Cardiac septum (tissue), 1 donor: ENCODE results near the gene BMF. TPM values are rescaled to one million over a fixed set of nuclear protein-coding genes. Genes with fewer than 3 reads are reported as not detected.
A peak's percentile ranks its signal among the peaks of the same experiment; 100 is the strongest.
"Not testable (repeated sequence)": the region's sequence is repeated elsewhere in the genome, so short reads cannot be mapped to it uniquely, and the experiment has no call there.

Source experiments
- DNase-seq: peaks from one replicate; pipeline ENCODE4 v3.0.0-alpha.2; 2020; ENCODE audit warnings: low spot score
- intact Hi-C: fragments of 100-400 bp; cut with DNase I; formaldehyde crosslinking; loops from one replicate; pipeline ENCODE4 v1.14.0; 2022
- long read RNA-seq: library from polyadenylated mRNA; unstranded; transcript quantifications from one replicate; pipeline ENCODE4 v2.0.0, GENCODE V29; 2021
- total RNA-seq: library from RNA; stranded (reverse); fragmentation: NEBNext Ultra II Directional; extraction: Animal tissue kit (Norgen Biotek cat#: 25700); gene quantifications from one replicate; pipeline ENCODE4 v1.2.1, GENCODE V29; 2021
- donor health status: DM: no; HTN: no; CAD: no.

The BMF gene, protein sequence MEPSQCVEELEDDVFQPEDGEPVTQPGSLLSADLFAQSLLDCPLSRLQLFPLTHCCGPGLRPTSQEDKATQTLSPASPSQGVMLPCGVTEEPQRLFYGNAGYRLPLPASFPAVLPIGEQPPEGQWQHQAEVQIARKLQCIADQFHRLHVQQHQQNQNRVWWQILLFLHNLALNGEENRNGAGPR
- 1.1 TPM for total RNA-seq
- long read RNA-seq: 0 reads

DNA sequence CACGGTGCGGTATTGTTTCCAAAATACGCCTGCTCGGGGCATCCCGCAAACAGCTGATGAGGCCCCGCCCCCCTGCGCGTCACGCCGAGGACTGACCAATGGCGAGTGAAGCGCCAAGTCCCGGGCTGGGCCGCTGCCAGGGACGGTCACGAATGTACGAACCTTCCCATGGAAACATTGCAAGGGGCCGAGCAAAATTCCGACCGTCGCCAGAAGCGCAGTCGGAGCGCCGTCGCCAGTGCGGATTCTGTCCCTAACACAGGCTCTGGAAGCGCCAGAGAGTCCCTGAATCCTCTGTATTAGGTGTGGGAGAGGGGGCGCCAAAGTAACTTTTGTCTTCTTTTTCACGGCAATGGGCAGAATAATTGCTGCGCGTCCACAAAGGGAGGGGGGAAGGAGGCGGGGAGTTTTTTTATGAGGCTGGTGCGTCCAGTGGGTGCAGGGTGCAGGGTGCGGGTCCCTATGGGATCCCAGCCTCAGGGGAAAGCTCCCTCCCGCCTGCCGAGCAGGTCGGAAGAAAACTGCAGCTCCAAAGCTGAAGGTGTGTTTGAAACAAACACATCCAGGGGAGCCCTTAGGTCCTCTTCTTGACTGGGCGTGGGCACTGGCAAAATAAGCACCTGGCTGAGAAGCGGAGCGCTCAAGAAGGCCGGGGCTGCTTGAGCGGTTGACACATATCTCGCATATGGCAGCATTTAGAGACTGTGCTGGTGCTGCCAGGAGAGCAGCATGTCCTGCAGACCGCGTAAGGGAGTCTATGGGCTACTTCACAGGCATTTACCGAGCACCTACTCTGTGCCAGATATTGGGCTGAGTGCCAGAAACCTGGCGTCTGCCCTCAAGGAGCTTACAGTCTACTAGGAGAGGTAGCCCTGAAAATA lies at the start of gene BMF:
Gene BMF (minus strand): TSS at position 25 of the 881 bp plus-strand sequence. CDS start 2,793 bp downstream, outside the sequence.
- intact Hi-C loops: loop anchor here (2.0 kb wide), 1 partner anchor 64 kb away; no protein-coding TSS in a partner anchor
- peak; percentile 100 for DNase-seq

DNA sequence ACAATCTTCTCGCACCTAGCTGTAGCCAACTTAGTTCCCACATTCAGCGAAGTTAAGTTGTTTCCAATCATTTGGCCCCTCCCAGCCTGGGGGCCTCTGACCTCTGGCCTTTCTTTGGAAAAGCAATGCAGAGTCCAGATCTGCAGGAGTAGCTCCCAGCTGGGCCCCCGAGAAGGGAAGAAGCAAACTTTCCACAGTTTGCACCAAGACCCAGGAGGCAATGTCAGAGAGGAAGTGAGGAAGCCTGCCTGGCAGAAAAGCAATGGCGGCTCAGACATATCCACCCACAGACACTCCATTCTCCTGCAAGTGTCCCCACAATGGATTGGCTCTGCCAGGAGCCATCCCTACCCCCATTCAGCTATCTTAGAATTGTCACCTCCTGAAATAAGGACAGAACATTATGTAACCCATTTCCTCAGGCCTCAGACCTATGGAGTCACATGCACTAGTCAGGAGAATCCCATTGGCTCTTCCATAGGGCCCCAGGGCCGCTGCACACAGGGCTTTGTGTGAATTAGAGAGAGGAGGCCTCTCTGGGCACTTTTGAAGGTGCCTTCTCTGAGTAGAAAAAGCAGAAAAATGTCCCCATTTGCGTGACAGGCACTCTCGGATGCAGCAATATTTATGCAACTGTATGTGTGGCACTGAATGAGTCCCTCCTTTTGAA lies 49.2 kb upstream of the BMF start:
- intact Hi-C loops: no loop called here
- DNase-seq: no peak

DNA sequence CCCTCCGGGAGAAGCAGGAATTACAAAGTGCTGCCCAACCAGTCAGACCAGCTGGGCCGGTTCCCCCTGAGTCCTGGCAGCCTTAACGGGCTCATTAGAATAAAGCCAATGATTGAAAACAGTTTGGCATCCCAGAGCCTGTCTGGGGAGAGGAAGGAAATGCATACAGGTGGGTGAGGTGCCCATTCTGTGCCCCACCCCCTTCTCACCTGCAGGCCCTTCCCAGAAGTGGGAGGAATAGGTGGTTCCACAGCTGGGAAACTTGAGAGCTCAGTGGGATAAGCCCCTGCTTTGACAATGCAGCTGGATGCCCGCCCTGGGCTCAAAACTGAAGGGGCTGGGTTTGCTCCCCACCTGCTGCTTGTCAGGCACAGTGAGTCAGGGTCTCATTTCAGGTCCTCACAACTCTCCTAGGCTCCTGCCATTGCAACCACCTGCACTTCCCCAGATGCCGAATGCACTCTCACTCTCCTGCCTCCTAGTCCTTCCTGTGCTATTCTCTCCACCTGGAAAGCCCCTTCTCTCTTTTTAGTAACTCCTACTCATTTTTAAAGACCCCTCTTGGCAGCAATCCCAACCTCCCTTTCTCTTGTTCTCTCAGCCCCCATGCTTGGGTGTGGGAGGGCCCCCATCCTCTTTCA lies 46.7 kb upstream of the BMF start:
- DNase-seq: no peak
- intact Hi-C loops: no loop called here

DNA sequence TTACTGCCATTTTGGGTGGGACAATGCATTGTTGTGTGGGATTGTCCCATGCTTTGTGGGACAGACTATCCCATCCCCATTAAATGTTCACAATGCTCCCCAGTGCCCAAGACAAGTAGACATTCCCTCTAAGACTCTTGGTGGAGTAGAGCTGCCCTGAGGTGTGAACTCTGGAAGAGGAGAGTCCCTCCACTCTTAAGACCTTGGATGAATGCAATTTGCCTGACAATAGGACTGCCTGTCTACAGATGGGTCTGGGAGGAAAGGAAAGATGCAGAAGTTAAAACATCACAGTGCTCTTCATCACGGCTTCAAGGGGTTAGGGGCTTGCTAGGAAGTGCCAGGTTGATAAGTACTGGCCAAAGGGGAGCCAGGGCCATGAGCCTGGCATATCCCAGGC lies 46.1 kb upstream of the BMF start:
- intact Hi-C loops, DNase-seq: not testable (repeated sequence)

DNA sequence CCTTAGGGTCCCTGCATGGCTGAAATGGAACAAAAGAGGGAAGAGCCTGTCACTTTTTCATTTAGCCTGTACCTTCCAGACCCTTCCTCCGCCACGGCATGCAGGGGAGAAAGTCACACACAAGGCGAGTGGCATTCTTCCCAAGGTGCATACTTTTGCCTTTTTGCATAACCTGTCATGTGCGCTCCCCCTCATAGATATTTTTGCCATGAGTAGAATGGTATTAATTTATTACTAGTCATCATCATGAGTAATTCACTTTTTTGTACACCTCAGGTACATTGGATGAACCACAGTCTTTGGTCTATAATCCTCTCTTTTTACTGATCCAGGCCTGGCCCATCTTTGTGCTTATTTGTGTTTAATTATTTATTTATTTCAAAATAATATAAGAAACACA lies 43.3 kb upstream of the BMF start:
- DNase-seq: no peak
- intact Hi-C loops: no loop called here

DNA sequence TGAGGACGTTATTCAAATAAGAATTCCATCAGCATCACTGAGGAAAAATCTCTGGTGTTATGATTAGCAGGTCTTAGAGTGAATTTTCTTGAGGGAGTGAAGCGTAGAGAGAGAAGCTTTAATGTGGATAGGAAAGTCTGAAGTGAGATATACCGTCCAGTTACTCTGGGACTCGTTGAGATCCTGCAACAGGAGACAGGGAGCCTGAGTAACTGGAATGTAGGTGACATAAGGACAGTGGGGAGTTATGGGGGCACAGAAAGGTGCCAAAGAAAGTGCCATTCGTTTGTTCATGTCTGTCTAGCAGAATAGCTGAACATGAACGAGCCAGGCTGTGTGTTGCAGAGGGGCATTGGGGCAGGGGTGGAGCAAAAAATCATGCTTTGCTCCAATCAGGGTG lies 42.8 kb upstream of the BMF start:
- intact Hi-C loops: no loop called here
- DNase-seq: no peak

DNA sequence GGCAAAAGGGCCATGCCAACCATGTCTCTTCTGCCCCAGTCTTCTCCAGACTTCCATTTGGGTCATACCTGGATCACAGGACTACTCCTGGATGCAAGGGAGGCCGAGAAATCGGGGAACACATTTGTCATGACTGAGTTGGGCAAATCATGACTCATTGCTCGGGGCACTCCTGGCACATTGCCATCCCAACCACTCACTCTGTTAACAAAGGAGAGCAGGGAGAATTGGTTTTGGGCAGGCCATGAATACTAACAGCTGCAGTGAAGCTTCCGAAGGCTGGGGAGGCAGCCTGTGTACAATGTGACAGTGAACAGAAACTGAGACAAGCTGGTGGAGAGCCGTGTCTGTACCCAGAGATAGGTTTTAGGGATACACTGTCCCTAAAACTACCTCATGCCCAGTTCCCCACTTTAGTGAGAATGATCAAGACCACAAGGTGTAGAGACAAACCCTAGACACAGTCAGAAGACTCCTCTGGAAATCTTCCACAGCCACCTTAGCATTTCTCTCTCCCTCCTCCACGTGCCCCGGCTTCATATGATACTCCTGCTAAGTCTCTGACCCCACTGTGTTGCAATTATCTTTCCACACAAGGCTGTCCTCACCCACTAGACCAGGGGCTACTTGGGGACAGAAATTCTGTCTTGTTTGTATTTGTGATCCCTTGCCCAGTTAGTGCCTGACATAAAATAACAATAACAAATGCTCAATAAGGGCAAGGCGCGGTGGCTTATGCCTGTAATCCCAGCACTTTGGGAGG lies 41.7 kb upstream of the BMF start:
- no peak for DNase-seq
- intact Hi-C loops: no loop called here

DNA sequence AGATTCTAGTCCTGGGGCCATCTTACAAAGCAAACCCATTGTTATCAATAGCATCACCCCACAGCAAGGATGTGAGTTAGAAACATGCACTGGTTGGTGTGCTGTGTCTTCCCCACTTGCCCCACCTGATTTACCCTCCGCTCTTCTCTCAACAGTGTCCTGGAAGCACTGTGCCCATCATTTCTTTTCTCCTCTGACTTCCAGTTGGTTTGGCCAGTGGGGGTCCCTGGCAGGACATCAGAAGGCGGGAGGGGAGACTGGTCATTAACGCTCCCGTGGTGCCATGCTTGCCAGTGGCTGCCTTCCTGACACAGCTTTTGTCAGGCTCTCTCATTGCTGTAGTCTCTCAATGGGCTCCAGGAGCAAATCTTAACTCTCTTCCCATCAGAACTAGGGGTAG lies 40.7 kb upstream of the BMF start:
- no peak for DNase-seq
- intact Hi-C loops: no loop called here

DNA sequence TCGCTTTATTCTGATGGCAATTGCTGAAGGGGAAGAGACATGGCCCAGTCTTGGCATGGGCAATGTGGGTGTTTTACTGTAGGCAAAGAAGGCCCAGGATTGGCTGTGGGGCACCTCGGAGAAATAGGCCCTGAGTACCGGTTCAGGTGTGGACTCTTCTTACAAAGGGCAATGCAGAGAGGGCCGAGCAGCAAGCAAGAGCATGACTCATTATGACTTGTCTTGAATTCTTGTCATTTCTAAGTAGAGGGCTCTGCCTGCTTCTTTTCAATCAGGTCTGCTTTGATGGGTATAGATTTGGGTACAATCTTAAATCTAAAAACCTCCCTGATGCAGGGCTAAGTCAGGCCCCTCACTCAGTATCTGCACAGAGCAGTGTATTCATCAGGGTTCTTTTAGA lies 37.4 kb upstream of the BMF start:
- intact Hi-C loops: no loop called here
- DNase-seq: no peak

DNA sequence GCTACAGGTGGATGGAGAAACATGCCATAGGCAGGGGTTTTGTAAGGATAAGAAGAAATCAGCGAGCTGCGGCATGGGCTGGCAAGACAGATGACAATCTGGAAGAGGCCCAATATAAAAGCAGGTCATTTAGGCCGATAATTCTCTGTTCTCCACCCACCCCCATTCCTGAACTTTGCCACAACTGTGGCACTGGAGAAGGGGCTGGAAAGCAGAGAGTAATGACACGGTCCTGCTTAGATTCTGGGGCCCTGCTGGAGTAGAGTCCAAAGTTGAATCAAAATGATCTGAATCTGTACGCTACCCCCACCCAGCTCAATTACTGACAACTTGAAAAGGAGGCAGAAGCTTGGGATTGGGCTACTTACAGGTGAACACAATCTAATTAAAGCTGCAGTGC lies 33.7 kb upstream of the BMF start:
- DNase-seq: no peak
- intact Hi-C loops: no loop called here

DNA sequence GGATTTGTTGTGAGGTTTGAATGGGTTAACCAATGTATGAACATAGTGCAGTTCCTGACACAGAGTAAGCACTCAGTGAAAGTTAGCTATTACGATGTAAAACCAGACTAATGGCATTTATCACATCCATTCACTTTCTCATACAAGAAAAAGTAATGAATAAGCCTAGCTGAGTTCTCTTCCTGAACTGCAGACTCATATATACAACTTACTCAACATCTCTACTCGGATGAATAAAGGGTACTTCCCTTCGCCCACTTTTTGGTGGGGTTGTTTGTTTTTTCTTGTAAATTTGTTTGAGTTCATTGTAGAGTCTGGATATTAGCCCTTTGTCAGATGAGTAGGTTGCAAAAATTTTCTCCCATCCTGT lies 29.5 kb upstream of the BMF start:
- intact Hi-C loops, DNase-seq: not testable (repeated sequence)

DNA sequence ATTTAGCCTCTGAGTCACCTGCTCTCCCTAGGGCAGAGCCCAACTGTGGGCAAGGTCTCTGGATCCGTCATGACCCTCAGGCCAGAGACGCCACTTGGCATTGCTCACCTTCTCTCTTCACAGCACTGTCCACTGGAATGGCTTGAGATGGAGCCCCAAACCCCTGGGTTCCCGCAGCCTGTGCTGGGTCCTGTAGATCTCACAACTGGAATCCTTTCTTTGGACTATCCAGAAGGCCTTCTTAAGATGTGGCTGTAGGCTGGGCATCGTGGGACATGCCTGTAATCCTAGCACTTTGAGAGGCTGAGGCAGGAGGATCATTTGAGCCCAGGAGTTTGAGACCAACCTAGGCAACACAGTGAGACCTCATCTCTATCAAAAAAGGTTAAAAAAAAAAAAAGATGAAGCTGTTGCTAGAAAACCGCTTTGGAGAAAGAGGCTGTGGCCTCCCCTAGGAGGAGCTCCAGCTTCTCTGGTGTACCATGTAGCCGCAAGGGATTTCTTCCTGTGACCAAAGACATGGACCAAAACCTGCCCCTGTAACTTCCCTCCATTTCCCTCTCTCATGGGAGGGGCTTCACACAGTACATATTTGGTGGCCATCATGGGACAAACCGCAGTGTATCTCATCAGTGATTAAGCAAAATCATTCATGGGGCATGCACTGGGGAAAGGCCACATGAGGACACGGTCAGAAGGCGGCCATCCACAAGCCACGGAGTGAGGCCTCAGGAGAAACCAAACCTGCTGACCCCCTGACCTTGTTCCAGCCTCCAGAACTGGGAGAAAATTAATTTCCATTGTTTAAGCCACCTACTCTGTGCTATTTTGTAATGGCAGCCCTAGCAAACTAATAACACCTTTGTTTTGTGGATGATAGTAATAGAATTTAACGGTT lies 28.9 kb upstream of the BMF start:
- intact Hi-C loops: no loop called here
- no peak for DNase-seq

DNA sequence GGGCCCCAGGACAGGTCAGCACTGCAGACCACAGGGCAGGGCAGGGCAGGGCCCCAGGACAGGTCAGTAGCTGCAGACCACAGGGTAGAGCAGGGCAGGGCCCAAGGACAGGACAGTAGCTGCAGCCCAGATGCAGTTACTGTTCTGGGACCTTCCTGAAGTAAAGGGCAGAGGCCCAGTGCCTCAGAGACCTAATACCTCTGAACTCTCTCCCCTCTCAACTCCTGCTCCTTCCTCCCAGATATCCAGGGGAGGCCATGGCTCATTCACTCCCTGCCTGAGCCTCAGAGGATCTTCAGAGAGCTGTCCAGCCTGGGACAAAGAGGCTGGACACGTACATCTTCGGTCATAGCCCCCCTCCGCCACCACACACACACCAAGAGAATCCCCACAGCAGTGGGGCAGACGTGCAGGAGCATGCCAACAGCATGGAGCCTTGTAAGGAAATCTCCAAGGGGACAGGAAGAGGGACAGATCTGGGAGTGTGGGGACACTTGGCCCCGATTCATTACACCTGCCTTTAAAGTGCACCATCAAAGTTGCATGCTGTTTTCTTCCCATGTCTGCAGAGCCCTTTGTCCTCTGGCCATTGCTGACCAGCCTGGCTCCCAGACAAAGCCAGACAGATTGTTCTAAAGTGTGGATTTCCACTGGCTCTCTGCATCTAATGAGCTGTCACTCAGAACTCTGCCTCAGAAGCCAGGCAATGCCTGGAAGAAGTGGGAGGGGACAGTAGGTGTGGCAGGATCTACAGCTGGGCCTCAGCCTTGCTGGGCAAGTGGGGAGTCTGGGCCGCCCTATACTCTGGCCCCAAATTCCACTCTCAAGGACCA lies 28.0 kb upstream of the BMF start:
- DNase-seq: no peak
- intact Hi-C loops: no loop called here

DNA sequence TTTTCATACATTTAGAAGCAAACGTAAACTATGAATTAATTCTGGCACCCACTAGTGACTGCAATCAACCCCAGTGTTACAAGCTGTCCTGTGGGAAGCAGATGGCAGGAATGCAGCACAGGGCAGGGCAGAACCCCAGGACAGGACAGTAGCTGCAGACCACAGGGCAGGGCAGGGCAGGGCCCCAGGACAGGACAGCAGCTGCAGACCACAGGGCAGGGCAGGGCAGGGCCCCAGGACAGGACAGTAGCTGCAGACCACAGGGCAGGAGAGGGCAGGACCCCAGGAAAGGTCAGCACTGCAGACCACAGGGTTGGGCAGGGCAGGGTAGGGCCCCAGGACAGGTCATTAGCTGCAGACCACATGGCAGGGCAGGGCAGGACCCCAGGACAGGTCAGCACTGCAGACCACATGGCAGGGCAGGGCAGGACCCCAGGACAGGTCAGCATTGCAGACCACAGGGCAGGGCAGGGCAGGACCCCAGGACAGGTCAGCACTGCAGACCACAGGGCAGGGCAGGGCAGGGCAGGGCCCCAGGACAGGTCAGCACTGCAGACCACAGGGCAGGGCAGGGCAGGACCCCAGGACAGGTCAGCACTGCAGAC lies 27.3 kb upstream of the BMF start:
- intact Hi-C loops, DNase-seq: not testable (repeated sequence)

DNA sequence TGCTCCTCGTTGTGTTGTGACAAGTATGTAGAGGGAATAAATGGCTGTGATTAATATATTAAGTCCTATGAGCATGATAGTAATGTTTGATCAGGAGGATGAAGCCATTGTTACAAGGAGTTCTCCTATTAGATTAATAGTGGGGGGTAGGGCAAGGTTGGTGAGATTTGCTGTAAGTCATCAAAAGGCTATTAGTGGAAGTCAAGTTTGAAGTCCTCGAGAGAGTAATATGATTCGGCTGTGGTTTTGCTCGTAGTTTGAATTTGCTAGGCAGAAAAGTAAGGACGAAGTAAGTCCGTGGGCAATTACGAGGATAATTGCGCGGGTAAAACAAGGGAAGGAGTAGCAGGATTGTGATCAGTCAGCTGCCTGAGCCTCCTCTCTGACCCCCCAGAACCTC lies 26.2 kb upstream of the BMF start:
- DNase-seq: no peak
- intact Hi-C loops: no loop called here

DNA sequence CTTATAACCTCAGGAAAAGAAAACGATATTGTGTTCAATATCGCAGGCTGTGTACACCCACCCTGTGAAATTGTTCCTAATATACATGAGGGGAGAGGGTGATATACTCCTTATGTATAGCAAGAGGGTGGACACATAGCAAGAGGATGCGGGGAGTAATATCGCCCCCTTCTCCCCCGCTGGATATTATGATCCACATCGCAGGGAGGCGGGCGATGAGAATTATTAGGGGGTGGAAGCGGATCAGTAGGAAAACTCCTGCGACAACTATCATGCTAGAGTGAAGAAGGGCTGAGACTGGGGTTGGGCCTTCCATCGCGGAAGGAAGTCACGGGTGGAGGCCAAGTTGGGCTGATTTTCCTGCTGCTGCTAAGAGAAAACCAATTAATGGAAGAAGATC lies 24.9 kb upstream of the BMF start:
- intact Hi-C loops: no loop called here
- DNase-seq: no peak

DNA sequence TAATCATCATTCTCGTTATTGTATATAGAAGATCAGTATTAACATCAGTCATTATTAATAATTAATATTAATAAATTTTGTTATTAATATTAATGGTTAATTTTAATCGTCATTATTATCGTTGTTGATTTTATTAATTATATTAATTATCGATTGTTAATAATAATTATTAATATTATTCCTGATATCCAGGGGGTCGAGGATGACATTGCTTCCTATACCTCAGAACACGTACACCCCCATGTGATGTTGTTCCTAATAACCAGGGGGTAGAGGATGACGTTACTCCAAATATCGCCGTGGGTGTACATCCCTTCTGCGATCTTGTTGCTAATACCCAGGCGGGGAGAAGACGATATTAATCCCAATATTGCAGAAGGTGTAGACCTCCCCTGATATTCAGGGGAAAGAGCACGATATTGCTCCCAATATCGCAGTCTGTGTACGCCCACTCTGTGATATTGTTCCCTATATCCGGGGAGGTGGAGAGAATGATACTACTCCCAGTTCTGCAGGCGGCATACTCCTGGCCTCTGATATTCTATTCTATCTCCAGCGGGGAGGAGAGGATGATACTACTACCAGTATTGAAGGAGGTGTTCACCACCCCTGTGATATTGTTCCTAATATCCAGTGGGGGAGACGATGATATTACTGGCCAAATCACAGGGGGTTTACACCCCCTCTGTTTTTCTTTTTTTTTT lies 22.3 kb upstream of the BMF start:
- intact Hi-C loops: no loop called here
- DNase-seq: no peak
